ENCODE data around the gene GLA.

GLA gene

DNA sequence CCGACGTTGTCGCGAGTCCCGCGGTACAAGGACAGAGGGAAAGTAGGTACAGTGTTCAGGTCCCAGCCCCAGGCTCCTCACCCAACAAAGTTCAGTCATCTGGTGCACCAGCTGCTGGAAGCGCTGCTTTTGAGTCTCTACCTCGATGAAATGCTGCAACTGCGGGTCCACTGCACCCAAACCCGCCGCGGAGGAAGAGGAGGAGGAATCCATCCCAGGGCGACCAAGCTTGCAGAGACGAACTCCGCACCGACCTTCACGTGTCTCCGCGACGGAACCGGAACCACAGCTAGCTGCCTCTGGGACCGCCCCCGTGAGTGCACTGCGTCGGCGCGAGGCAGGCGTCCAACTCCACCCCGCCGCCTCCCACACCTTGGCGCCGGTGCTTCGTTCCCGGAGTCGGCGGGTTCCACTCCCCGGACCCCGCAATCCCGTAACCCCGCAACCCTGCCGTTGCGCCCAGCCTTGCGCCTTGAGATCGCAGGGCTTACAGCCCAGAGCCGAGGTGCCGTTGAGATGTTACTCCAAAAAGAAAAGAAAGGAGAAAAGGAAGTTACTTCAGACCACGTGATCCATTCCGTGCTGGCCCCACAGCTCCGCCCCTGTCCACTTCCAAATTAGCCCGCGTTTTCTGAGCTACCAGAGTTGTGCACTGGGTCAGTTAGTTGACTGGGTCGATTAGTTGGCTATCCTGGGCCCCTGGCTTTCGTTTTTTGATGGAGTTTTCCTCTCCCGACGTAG lies 59.1 kb downstream of the GLA start, which contains the start of gene TIMM8A:
Gene TIMM8A, minus strand, starts transcription at position 291 of the 741 bp plus-strand sequence. Its CDS starts 78 bp downstream, at position 213.
- DNase-seq: no peak

DNA sequence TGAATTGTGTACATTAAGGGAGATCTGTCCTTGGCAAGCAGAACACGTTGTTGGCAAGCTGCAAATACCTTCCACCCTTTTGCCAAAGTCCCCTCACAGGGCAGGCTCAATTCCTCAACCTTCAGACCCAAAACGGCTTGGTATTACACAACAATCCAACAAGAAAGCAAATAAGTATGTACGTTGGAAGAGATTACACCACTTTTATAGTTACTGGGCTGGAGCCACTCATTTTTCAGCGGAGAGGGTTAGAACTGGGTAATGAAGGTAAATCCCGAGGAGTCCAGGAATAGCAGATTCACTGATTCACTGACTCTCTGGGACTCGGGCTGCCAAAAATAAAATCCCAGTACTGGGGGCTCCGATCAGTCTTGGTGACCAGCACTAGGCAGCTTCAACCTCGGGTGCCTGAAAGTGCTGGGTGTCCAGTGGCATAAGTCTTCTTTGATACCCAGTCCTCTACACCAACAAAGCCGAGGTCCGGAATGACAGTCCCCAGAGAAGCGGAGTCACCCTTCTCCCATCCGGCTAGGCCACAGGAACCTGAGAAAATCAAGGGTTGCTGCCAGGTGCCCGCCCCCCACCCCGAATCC lies 59.8 kb downstream of the GLA start:
- no peak for DNase-seq
